DMS153 treated with DMSO at 0.1 percent for 48 hours (cell line): ENCODE results near the gene HIVEP3.

Experiments
- DNase-seq: peaks from one replicate; lab custom pipeline; 2025; ENCODE audit not compliant: unreplicated experiment; lab: John Stamatoyannopoulos, UW

The HIVEP3 gene

GRCh38 chr1:41598325-41598724 lies 320.4 kb downstream of the HIVEP3 start:
- no peak for DNase-seq

GRCh38 chr1:41592451-41593125 lies 326.1 kb downstream of the HIVEP3 start:
- DNase-seq, result no peak

GRCh38 chr1:41591891-41592290 lies 326.8 kb downstream of the HIVEP3 start:
- DNase-seq, result no peak

- no peak for DNase-seq
These were observed 328.4 kb downstream of the HIVEP3 start for GRCh38 chr1:41590331-41590730.

GRCh38 chr1:41589395-41589794 lies 329.3 kb downstream of the HIVEP3 start:
- DNase-seq, result no peak

GRCh38 chr1:41588334-41588875 lies 330.3 kb downstream of the HIVEP3 start:
- no peak for DNase-seq

GRCh38 chr1:41587791-41588190 lies 330.9 kb downstream of the HIVEP3 start:
- no peak for DNase-seq

GRCh38 chr1:41586230-41586629 lies 332.5 kb downstream of the HIVEP3 start:
- no peak for DNase-seq

- DNase-seq, result no peak
These were observed 334.8 kb downstream of the HIVEP3 start for GRCh38 chr1:41583658-41584547.

GRCh38 chr1:41582851-41583657 lies 335.7 kb downstream of the HIVEP3 start:
- DNase-seq, result no peak

- no peak for DNase-seq
These were observed 336.4 kb downstream of the HIVEP3 start for GRCh38 chr1:41582351-41582750.

- no peak for DNase-seq
These were observed 336.8 kb downstream of the HIVEP3 start for GRCh38 chr1:41582004-41582325.

GRCh38 chr1:41581216-41582003 lies 337.3 kb downstream of the HIVEP3 start:
- DNase-seq, result no peak

- no peak for DNase-seq
These were observed 338.1 kb downstream of the HIVEP3 start for GRCh38 chr1:41580520-41581172.

- DNase-seq, result no peak
These were observed 338.7 kb downstream of the HIVEP3 start for GRCh38 chr1:41580021-41580420.

- peak; percentile 27 for DNase-seq
These were observed 339.9 kb downstream of the HIVEP3 start for GRCh38 chr1:41578712-41579335.

GRCh38 chr1:41576620-41577019 lies 342.1 kb downstream of the HIVEP3 start:
- no peak for DNase-seq

GRCh38 chr1:41576206-41576605 lies 342.5 kb downstream of the HIVEP3 start:
- DNase-seq, result no peak

- no peak for DNase-seq
These were observed 343.9 kb downstream of the HIVEP3 start for GRCh38 chr1:41574842-41575241.
